Measurements from ENCODE around the gene KMT2D. TPM values are rescaled to one million over a fixed set of nuclear protein-coding genes. Genes with fewer than 3 reads are reported as not detected.

Gene KMT2D
- total RNA-seq, 1 donor from 2014 or later, result 38.8 TPM

- H3K4me3 ChIP-seq, result peak overlapping the region; percentile 96 to 98
- TF ChIP-seq, protein P1, sequence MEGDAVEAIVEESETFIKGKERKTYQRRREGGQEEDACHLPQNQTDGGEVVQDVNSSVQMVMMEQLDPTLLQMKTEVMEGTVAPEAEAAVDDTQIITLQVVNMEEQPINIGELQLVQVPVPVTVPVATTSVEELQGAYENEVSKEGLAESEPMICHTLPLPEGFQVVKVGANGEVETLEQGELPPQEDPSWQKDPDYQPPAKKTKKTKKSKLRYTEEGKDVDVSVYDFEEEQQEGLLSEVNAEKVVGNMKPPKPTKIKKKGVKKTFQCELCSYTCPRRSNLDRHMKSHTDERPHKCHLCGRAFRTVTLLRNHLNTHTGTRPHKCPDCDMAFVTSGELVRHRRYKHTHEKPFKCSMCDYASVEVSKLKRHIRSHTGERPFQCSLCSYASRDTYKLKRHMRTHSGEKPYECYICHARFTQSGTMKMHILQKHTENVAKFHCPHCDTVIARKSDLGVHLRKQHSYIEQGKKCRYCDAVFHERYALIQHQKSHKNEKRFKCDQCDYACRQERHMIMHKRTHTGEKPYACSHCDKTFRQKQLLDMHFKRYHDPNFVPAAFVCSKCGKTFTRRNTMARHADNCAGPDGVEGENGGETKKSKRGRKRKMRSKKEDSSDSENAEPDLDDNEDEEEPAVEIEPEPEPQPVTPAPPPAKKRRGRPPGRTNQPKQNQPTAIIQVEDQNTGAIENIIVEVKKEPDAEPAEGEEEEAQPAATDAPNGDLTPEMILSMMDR (IDR thresholded peaks at IDR 0.05), result no peak
- TF ChIP-seq POLR2AphosphoS5 (IDR thresholded peaks at IDR 0.05; ENCODE audit: insufficient read depth in 1 of 2, low read depth in 1 of 2) (no peak), POLR2A (IDR thresholded peaks at IDR 0.05) (no peak)
- H3K27ac ChIP-seq, result peak overlapping the region; percentile 96
- H3K36me3 ChIP-seq, result peaks cover 0 to 14% of the 10 kb centered on the region in 2 donors
- H3K9me3 ChIP-seq, result no peaks in the 10 kb centered on the region
- intact Hi-C loops (cut with DNase I), result no loop called here
- no peak for DNase-seq (ENCODE audit: extremely low spot score in 2 of 2)
- H3K27me3 ChIP-seq, result no peaks in the 10 kb centered on the region
- peaks cover 60% of the 10 kb centered on the region for H3K4me1 ChIP-seq
Measured at GRCh38 chr12:49058366-49059044, 2.1 kb downstream of the KMT2D start.

DNA sequence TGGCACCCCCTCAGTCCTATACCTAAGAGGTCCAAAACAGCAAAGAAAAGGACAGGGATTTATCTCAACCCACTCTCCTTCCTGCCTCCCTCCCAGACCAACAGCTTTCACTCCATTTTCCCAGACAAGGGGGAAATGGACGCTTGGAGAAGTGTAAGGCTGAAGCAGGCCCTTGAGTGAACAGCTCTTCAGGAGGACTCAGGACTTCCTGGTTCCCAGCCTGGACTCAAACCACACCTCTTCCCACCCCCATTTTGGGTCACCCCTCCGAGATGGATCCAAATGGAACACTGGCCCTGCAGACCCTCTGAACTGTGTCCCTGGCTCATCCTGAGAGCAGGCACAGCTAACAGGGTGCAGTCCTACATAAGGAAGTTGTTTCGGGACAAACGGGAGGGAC, 2.7 kb downstream of the KMT2D start:
- no peak for DNase-seq (ENCODE audit: extremely low spot score in 2 of 2)
- Histone ChIP-seq H3K27me3 (no peaks in the 10 kb centered on the region), H3K4me3 (peak overlapping the region; percentile 96 to 98), H3K4me1 (peaks cover 60% of the 10 kb centered on the region), H3K27ac (peak overlapping the region; percentile 51), H3K9me3 (no peaks in the 10 kb centered on the region), H3K36me3 (peaks cover 0 to 19% of the 10 kb centered on the region in 2 donors)
- TF ChIP-seq POLR2AphosphoS5 (IDR thresholded peaks at IDR 0.05; ENCODE audit: insufficient read depth in 1 of 2, low read depth in 1 of 2), result no peak
- TF ChIP-seq, protein P1 (IDR thresholded peaks at IDR 0.05), result no peak
- TF ChIP-seq POLR2A (IDR thresholded peaks at IDR 0.05), result no peak
- intact Hi-C loops (cut with DNase I), result no loop called here

DNA sequence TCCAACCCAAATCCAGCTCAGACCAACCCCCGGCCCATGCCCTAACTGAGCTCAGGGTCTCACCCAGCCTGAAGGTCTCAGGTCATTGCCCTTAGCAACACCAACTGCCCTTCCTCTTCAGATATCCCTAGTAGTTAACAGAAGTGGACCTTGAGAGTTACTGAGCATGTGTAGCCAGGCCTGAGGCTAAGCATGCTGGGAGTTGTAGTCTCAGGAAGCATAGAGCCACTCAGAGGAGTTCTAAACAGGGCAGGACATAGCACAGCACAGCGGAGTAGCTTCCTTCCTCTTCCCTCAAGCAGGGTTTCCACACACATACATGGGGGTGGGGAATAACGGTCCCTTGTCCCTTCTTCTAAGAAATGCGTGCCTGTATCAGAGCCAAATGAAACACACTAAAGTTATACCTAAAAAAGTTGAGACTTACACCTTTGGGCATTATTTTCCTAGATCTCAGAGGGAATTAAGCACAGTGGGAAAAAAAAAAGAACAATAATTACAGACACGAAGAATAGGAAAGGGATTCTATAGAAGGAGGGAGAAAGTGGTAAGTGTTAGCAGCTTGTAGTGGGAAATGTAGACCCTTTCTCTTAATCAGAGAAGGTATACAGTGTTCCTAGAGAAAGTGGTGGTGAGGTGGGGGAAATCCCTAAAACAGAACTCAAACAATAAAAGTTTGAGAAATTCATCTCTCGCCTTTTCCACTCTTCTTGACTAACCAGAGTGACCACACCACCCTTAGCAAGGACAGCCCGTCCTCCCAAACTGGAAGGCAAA, 4.4 kb downstream of the KMT2D start:
- DNase-seq (ENCODE audit: extremely low spot score in 2 of 2), result no peak
- Histone ChIP-seq H3K27ac (no peak overlapping the region), H3K36me3 (peaks cover 0 to 36% of the 10 kb centered on the region in 2 donors), H3K27me3 (no peaks in the 10 kb centered on the region), H3K9me3 (no peaks in the 10 kb centered on the region), H3K4me1 (peaks cover 53% of the 10 kb centered on the region), H3K4me3 (peak overlapping the region in 1 of 2 donors; percentile 98)
- intact Hi-C loops (cut with DNase I), result no loop called here
- TF ChIP-seq POLR2A (IDR thresholded peaks at IDR 0.05) (no peak), POLR2AphosphoS5 (IDR thresholded peaks at IDR 0.05; ENCODE audit: insufficient read depth in 1 of 2, low read depth in 1 of 2) (peak in 1 of 2 donors; percentile 78)
- TF ChIP-seq, protein P1 (IDR thresholded peaks at IDR 0.05), result no peak

GRCh38 chr12:49055092-49055491, 5.5 kb downstream of the KMT2D start:
- TF ChIP-seq, protein P1 (IDR thresholded peaks at IDR 0.05), result no peak
- no peak for TF ChIP-seq POLR2A (IDR thresholded peaks at IDR 0.05)
- no peak for TF ChIP-seq POLR2AphosphoS5 (IDR thresholded peaks at IDR 0.05; ENCODE audit: insufficient read depth in 1 of 2, low read depth in 1 of 2)
- Histone ChIP-seq H3K9me3 (no peaks in the 10 kb centered on the region), H3K27me3 (no peaks in the 10 kb centered on the region), H3K36me3 (peaks cover 0 to 47% of the 10 kb centered on the region in 2 donors), H3K4me1 (peaks cover 51% of the 10 kb centered on the region), H3K27ac (no peak overlapping the region), H3K4me3 (no peak overlapping the region)
- intact Hi-C loops (cut with DNase I), result no loop called here
- DNase-seq (ENCODE audit: extremely low spot score in 2 of 2), result no peak
